CD4-positive, alpha-beta T cell treated with Interleukin-17A for 1 hour (primary cell): ENCODE measurements around the gene SLC12A6.
A peak's percentile ranks its signal among the peaks of the same experiment; 100 is the strongest.
"Not testable (repeated sequence)": the region's sequence is repeated elsewhere in the genome, so short reads cannot be mapped to it uniquely, and the experiment has no call there.

Experiments
- DNase-seq: peaks from one replicate; pipeline ENCODE4 v3.0.0-alpha.2; 2020

The SLC12A6 gene

GRCh38 chr15:34337557-34338306, at the start of gene SLC12A6:
Gene SLC12A6 (minus strand): TSS chr15:34337781. CDS start chr15:34336680, 1,101 bp downstream.
- DNase-seq, result peak; percentile 91

DNA sequence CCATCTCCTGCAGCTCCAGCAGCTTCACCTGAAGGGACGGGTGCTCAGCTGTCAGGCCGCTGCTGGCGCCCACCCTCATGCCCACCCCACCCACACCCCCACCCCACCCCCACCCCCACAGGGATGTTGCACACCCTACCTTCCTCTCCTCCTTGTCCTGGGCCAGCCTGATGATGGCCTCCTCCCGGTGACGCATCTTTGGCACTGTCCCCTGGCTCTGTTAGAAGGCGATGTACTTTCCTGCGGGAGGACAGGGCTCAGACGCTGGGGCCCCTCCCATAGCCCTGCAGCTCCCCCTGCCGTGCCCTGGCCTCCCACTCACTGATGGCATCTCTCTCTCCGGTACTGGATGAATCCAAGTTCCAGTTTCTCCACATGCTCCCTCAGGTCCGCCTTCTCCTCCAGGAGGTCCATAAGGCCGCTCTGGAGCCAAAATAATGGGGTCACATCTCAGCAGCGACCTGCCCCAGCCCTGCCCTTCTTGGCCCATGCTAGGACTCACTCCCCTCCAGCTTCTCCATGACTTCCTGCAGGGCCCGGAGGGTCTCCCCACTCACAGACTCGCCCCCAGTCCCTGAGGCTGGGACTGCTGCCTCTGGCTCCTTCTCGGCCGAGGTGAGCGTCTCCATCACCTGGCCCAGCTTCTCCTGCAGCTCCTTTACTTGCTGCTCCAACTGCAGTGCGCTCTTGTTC, 44.4 kb upstream of the SLC12A6 start:
- not testable (repeated sequence) for DNase-seq

- not testable (repeated sequence) for DNase-seq
Observed at GRCh38 chr15:34380491-34380890, 42.9 kb upstream of the SLC12A6 start.

DNA sequence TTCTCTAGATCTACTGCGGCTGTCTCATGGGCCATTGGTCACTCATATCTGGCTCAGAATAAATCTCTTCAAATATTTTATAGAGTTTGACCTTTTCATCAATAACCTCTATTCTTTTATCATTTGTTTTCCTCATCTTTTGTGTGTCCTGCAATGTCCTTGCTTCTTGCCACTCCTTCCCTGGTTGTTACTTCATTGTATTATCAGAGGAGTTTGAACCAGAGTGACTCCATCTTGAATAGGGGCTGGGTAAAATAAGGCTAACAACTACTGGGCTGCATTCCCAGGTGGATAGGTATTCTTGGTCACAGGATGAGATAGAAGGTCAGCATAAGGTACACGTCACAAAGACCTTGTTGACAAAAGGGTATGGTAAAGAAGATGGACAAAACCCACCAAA, 39.3 kb upstream of the SLC12A6 start:
- DNase-seq, result no peak

DNA sequence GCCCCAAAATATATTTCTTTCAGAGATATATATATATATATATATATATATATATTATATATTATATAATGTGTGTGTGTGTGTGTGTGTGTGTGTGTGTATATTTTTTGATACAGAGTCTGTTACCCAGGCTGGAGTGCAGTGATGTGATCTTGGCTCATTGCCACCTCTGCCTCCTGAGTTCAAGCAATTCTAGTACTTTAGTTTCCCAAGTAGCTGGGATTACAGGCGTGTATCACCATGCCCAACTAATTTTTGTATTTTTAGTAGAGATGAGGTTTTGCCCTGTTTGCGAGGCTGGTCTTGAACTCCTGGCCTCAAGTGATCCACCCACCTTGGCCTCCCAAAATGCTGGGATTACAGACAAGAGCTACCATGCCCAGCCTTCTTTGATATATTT, 38.0 kb upstream of the SLC12A6 start:
- DNase-seq, result not testable (repeated sequence)

GRCh38 chr15:34374816-34375215, 37.2 kb upstream of the SLC12A6 start:
- DNase-seq, result no peak

DNA sequence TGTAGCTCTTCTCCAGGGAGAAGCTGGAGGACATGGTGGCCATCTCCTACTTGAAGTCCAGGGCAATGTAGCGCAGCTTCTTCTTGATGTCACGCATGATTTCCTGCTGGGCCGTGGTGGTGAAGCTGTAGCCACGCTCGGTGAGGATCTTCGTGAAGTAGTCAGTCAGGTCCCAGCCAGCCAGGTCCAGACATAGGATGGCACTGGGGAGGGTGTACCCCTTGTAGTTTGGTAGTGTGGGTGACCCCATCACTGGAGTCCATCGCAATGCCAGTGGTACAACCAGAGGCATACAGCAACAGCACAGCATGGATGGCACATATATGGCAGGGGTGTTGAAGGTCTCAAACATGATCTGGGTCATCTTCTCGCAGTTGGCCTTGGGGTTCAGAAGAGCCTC, 36.4 kb upstream of the SLC12A6 start:
- DNase-seq, result no peak

GRCh38 chr15:34370643-34371042, 33.1 kb upstream of the SLC12A6 start:
- no peak for DNase-seq

DNA sequence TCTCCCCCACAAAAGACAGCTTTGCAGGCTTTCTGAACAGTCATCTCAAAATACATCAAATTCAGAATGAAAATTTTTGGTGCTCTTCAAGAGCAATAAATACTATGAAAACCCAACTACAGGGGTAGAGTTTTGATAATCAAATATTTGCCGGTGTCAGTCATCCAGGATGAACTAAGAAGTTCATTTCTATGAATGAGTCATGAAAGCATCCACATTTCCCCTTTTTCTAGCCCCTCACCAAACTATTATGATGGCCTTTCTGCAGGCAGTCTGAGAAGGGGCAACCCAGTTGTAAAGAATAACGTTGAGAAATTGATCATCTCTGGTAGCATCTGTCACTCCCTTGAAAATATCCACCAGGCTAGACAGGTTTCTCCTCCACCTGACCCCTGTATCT, 32.5 kb upstream of the SLC12A6 start:
- DNase-seq, result no peak

DNA sequence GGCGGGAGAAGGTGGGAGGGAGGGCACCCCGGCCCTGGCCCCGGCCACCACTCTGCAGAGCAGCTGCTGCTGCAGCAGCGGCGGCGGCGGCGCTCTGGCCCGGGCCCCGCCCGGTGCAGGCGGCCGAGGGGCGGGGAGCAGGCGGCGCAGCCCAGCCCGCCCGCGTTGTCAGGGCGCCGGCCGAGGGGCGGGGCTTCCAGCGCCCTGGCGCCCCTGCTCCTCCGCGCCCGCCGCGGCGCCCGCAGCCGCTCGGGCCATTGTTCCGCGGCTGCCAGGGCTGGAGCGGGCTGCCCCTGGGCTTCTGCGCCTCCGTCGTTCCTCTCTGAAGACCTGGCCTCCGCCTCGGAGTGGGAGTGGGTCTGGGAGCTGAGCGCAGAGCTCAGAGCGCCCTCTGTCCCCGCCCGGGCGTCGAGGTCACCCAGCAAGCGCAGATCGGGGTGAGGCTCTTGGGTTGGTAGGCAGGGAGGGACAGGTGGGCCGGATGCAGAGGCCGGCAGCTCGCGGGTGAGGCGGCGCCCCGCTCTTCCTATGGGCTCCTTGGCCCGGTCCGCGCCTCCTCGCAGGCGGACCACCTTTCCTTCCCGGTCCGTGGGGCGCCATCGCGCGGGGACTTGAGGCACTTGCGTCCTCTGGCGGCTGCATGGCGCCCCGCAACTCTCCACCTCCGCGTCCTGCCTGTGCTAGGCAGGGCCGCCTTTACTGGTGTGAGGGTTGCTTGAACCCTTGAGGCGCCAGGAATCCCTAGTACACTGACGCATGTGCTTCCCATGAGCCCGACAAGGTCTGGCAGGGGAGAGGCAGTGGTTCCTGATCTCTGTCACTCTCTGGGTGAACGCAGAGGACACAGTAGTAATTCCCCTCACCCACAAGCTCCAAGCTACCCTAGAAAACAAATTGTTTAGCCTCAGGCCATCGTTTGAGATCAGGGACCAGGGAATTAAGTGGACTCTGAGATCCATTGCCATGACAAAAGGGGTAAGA, 29.8 kb upstream of the SLC12A6 start, which contains the start of gene LPCAT4:
TSS of gene LPCAT4 (minus strand) at position 96 of the 981 bp plus-strand sequence. CDS start 96 bp downstream, outside the sequence.
- peak; percentile 91 for DNase-seq

- peak; percentile 51 for DNase-seq
Observed at GRCh38 chr15:34366271-34367065, 28.9 kb upstream of the SLC12A6 start.

DNA sequence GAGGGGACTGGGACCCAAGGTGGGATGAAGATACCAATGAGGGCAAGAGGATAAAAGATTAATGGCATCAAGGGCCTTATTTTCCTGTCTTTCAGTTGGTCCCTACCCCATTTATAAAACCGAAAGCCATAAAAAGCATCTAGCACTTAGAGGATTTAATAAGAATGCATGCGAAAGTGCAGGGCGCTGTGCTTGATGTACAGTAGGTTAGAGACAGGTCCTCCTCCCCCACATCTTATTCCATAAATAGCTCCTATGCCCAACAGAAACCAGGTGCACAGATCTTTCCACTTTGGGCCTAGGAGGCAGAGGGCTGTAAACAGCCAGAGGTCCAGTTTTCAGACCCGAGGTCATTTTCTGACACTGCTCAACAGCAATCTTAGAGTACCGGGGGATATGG, 28.3 kb upstream of the SLC12A6 start:
- no peak for DNase-seq

- DNase-seq, result peak; percentile 13
Observed at GRCh38 chr15:34365091-34365825, 27.7 kb upstream of the SLC12A6 start.

DNA sequence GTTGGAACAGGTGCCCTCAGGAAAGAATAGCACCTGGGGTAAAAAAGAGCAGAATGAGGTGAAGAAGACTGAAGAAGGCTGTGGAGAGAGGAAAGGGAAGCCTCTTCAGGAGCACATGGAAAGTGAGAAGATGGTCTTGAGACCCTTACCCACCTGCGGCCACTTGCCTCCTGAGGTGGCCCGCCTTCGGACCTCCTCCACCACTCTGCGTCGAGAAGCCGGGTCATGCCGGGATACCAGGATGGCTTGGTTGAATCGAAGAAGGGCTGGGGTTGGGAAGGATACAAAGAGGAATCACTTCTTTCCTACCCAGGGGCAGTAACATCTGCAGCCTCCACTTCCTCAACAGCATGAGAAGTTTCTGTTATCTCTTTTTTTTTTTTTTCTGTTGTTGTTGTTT, 26.5 kb upstream of the SLC12A6 start:
- DNase-seq, result no peak

DNA sequence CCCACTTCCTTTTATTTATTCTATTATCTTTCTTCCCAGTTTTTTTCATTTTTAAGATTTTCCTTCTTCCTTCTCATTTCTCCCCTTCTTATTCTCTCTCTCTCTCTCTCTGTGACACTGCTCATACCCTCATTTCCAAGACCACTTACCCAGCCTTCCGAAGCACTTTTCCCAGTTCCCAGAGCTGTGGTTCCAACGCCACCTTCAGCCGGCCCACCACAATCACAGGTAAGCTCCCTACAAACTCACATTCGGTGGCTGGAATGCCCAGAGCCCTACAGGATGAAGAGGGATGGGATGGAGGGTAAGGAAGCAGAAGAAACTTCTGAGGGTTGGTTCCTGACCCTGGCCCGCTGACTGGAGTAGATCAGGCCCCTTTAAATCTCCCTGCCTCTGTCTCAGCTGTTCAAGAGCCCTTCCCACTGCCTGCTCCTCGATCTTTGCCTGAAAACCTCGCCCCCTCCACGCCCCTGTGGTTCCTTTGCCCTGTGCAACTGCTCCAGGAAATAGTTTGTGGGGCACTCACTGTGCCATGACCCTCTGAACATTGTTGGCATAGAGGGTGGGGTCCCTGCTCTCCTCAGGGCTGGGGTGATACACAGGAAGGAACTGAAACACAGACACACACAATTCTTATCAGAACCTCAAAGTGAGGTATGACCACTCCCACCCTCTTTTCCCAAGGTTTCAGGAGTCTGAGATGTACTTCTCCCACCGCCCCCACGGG, 24.6 kb upstream of the SLC12A6 start:
- no peak for DNase-seq

DNA sequence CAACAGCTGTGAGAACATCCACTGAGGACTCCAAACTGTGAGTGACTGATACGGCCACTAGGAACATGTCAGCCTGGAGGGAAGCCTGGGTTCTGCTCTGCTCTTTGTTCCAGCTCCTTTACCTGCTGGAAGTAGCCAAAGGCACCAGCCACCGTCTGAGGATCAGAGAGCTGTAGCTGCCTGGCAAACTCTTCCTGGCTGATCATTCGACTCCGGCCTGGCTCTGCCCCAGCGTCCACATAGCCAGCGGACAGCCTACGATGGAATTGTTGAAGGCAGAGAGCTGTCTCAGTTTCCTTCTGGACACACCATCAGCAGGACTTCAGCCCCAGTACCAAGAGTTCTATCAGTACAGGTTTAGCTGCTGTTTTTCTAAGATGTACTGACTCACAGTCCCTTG, 23.7 kb upstream of the SLC12A6 start:
- DNase-seq, result no peak

- DNase-seq, result no peak
Observed at GRCh38 chr15:34360298-34360697, 22.7 kb upstream of the SLC12A6 start.

DNA sequence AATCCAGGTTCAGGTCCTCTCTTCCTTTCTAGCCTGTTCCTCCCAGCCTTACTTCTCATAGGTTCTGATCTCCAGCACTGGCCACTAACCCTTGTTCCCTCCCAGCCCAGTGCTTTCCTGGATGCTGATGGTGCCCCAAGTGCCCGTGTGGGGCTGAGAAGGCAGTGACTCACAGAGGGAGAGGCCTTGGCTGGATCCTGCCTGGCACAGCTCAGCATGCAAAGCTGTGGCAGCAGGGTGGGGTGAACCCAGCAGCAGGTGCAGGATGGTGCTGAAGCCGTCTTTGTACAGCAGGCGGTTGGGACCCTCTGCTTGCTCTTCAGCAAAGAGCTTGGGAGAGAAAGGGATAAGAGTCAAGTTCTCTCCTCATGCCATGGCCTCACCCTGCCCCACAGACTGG, 21.8 kb upstream of the SLC12A6 start:
- no peak for DNase-seq

- no peak for DNase-seq
Observed at GRCh38 chr15:34358948-34359347, 21.4 kb upstream of the SLC12A6 start.

GRCh38 chr15:34358367-34358766, 20.8 kb upstream of the SLC12A6 start:
- DNase-seq, result no peak

GRCh38 chr15:34357653-34358052, 20.1 kb upstream of the SLC12A6 start:
- DNase-seq, result no peak
